GM21737 (cell line): ENCODE measurements around the gene DNAL4.
"Not testable (repeated sequence)": the region's sequence is repeated elsewhere in the genome, so short reads cannot be mapped to it uniquely, and the experiment has no call there.

Source experiments
- ATAC-seq: cut with Tn5 transposase; IDR thresholded peaks from one replicate; pipeline ENCODE4 v1.9.1; 2021; ENCODE audit warnings: mild to moderate bottlenecking, moderate library complexity; ENCODE audit not compliant: unreplicated experiment

DNAL4 gene

DNA sequence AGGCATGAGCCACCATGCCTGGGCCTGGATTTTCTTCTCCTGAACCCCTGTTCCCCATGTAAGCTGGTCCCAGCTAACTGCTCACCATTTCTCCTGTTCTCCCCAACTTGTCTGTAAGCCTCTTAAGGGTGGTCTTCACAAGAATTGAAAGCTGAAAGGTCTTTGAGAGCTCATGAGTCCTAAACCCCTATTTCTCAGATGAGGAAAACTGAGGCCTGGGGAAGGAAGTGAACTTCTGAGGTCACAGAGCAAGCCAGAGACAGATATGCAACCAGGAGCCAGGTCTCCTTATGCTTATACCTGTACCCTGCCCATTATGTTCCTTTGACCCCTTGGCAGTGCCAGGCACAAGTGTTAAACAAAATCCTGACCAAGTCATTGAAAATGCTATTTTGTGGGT is 33.6 kb upstream of the DNAL4 start:
- ATAC-seq, result no peak

DNA sequence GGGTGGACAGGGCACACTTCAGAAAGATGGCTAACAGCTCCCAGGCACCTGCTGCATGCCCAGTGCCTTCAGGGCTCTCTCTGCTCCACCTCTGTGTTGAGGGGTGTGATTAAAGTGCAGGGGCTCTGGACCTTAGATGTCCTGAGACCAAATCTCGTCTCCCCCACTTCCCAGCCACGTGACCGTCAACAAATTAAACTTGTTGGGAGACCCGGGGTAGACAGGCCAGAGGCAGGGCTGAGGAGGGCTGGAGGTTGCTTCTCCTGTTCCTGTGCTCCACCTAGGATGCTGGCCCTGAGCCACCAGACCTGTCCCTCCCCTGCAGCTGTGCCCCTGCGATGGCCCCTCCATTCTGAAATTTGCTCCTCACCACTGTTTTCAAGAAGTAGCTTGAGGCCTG is 32.9 kb upstream of the DNAL4 start:
- no peak for ATAC-seq

DNA sequence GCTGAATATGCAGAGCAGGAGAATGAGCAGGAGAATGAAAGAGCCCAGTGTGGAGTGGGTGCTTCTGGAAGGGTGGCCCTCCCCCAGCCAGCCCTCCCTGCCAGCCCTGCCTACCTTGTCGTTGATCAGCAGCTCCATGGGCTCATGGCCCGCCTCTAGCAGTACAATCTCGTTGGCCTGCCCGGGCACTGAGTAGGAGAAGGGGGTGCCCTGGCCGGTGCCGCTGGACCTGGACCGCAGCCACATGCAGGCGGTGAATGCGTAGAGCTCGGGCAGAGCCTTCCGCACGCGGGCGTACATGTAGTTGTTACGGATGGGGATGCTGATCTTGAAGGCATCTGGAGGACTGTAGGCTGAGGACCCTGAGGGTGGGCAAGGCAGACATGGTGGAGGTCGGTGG is 32.4 kb upstream of the DNAL4 start:
- ATAC-seq, result no peak

DNA sequence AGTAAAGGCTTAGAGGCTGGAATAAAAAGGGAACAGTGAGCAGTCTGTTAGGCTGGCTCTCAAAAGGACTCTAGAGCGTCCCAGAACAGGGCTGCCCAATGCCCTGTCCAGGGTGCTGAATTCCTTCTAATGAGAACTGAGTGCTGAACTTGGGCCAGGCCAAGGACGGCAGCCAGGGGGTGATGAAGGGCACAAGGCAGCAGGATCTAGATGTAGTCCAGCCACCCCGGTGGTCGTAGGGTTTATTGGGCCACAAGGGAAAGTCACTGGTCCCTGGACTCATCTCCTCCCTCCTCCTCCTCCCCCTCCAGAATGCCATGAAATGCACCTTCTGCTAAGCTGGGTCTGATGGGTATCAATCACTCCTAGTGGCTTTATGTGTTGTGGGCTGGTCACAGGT is 30.6 kb upstream of the DNAL4 start:
- ATAC-seq, result no peak

DNA sequence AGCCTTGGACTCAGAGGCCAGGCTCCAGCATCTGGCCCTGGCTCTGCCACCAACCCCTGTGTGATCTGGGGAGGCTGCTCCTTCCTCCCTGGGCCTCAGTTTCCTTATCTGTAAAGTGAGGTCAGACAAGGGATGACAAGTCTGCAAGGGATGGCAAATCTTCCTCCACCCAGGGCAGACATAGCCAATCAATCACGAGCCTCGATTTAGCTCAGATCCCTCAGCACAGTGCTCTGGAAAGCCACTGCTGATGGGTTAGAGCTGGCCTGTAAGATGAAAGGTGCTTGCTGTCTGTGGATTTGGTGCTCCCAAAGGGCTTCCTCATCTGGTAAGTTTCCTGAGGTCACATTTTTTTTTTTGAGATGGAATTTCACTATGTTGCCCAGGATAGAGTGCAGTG is 29.7 kb upstream of the DNAL4 start:
- no peak for ATAC-seq

DNA sequence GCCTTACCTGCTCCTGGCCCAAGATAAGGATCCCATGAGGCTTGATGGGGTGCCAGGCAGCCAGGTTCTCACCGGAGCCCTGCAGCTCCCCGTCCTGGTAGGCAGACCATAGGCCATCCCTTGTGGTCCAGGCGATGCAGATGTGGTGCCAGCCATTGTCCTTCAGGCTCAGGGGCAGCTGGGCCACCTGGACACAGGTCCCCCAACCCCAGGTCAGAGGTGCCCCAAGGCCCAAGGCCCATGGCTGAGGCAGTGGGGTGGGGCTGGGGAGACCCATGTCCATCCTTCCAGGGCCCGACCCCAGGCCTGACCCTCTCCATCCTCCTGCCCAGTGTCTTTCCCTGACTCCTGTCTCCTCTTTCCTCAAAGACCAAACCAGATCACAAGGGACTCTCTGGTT is 29.1 kb upstream of the DNAL4 start:
- ATAC-seq, result no peak

DNA sequence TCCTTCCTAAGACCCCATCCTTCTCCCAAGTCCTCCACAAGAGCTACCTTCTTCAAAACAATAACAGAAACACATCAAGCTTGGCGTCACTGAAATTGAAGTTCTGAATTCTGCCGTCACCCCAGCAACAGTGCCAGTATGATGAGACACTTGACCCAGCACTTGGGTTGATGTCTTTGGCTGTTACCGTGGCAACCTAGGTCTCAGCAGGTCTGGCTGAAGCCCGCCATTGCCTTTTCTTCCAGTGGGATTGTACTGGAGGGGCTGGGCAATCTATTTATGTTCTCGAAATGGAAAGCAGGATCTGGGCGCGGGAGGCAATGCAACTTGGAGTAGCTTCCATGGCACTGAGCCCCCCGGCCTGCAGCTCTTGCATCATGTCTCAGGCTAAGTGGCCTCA is 26.1 kb upstream of the DNAL4 start:
- ATAC-seq, result no peak

DNA sequence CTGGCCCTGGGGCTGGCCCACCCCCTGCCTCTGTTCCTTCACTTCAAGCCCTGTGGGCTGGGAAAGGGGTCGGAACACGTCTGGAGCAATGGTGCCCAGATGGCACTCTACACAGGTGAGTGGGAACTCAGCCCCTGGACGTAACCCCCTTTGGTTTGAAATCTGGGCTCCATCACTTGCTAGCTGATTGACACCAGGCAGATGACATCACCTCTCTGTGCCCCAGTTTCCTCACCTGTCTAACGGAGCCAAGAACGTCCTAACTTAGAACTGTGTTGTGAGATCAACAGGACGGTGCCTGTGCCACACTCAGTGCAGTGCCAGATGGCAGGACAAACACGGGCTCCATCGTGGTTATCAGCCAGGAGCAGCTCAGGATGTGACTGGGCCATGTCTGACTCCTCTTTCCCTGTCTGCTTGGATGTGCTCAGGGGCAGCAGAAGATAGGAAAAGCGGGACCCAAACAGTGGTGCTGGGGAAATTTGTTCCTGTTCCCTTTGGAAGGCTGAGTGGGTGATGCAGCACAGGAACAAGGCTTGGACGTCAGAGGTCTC is 25.5 kb upstream of the DNAL4 start:
- no peak for ATAC-seq

DNA sequence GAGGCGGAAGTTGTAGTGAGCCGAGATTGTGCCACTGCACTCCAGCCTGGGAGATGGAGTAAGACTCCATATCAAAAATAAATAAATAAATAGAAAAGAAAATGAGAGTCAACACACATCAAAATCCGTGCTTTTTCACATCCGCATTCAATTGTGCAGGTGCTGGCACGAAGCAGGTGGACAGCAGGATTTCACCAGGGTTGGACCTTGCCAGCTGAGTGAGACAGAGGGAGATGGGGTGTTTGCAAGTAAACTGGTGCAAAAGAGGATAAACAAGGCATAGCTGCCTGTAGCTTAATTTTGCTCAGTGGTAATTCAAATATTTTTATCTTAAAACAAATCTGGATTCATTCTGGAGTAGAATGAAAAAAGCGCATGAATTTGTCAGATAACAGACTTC is 23.3 kb upstream of the DNAL4 start:
- no peak for ATAC-seq

DNA sequence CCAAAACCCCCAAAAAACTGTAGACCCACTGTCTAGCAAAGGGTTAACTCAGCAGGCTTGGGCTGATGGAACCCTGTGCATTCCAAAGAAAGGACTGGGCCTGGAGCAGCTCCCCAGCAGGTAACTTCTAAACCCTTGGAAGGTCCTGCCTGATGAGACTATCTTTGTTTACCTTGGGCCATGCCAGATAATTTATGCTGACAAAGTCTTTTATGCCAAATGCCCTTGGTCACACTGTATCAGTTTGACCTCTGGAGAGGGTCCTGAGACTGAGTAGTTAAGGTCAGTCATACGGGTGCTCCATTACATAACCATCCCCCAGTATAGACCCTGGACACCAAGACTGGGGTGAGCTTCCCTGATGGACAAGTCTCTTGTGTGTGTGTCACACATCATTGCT is 21.9 kb upstream of the DNAL4 start:
- no peak for ATAC-seq

DNA sequence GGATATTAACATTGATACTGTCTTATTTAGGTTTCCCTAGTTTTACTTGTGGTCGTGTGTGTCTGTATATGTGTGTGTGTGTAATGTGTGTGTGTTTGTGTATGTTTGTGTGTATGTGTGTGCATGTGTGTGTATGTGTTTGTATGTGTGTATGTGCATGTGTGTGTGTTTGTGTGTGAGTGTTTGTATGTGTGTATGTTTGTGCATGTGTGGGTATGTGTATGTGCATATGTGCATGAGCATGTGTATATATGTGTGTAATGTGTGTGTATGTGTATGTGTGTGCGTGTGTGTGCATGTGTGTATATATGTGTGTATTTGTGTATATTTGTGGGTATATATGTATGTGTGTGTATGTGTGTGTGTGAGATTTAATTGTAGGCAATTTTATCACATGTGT is 17.3 kb upstream of the DNAL4 start:
- ATAC-seq, result no peak

DNA sequence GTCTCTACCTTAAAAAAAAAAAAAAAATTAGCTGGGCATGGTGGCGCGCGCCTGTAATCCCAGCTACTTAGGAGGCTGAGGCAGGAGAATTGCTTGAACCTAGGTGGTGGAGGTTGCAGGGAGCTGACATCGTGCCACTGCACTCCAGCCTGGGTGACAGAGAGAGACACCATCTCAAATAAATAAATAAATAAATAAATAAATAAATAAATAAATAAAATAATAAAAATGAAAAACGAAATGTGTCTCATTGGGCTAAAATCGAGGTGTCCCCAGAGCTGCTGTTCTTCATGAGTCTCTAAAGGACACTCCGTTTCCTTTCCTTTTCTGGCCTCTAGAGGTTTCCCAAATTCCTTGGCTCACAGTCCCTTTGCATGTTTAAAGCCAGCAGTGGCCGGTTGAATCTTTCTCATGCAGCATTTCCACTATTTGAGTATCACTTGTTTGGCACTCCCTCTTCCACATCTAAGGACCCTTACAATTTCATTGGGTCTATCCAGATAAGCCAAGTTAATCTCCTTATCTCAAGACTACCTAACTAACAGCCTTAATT is 11.2 kb upstream of the DNAL4 start:
- not testable (repeated sequence) for ATAC-seq

DNA sequence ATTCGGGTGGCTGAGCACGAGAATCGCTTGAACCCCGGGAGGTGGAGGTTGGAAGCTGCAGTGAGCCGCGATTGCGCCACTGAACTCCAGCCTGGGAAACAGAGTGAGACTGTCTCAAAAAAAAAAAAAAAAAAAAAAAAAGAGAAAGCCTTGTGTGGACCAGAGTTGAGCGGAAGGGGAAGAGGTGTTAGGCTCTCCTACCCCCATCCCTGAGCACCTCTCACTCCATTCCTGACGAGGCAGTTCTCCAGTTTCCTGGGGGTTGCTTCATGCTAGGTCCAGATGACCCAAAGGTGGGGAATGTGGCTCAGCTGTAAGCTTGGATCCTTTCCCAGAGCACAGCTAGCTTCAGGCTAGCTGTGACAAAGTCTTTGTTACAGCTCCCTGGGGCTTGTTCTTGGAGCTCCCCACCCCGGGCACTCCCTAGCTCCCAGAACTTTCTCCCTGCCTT is 8.8 kb upstream of the DNAL4 start:
- no peak for ATAC-seq

DNA sequence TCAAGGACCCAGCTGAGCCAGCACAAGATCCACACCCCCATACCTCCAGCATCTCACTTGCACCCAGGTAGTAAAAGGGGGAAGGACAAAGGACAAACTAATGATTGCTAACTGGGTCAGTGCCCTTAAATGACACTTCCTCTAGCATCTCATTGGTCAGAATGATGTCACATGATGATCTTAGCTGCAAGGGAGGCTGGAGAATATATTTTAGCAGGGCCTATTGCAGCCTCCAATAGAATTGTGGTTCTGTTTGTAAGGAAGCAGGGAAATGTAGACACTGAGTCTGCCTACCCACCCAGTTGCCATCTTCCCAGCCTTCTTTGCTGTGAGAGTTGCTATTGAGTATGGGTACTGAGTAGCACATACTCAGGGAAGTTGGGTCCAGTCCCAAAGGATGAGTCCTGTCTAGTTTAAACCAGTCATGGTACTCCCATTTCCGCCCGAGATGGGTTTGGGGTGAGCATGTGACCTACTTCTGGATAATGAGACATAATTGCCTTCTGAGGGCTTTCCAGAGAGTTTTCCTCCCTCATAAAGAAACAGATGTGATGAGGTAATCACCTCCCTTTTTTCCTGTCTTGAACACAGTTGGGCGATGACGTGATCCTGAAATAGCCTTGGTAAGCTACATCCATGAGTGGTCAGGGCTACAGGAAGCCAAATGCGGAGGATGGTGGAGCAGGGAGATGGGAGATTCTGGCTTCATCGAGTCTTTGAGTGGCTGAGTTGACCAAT is 5.5 kb upstream of the DNAL4 start:
- no peak for ATAC-seq

DNA sequence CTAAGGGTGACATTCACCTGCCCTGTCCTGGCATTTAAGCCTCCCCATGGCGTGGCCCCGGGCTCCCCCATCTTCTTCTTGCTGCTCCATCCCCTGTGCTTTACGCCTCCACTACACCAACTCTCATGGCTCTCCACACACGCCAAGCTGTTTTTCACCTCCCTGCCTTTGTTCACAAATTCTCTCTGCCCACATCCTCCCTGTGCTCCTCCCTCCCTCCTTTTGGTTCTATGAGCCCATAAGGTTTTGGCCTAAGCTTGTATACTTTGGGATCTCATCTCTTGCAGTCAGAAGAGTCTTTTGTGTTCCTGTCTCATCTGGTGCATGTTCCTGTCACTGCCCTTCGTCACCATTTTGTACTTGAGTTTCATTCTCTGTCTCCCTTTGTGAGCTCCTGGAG is 4.6 kb upstream of the DNAL4 start:
- ATAC-seq, result no peak

DNA sequence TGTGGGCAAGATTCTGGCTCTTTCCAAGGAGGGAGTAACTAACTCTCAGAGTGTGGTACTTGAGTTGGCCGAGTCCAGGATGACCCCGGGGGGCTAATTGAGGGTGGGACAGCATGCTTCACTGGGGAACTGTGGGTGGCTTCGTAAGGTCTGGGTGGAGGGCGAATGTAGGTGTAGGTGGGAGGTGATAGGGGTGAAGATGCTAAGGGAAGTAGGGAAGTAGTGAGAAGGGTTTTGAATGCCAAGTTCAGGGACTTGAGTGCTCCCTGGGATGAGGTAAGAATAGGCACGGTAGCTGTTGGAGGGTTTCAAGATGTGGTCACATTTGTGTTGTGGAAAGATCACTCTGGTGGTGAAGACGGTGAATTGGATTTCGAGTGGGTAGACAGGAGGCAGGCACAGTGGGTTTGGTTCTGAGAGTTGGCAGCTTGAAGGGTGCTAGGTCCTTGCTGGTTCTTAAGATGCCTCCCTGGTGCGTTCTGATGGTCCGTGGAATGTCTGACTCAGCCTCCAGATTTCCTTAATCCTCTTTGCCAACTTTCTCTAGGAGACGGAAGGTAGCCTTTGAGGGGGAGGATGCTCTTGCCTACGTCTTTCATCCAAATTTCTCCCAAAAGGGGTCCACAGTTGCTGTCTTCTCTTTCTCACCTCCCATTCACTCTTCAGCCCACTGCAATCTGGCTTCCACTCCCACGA is 2.5 kb upstream of the DNAL4 start:
- no peak for ATAC-seq

DNA sequence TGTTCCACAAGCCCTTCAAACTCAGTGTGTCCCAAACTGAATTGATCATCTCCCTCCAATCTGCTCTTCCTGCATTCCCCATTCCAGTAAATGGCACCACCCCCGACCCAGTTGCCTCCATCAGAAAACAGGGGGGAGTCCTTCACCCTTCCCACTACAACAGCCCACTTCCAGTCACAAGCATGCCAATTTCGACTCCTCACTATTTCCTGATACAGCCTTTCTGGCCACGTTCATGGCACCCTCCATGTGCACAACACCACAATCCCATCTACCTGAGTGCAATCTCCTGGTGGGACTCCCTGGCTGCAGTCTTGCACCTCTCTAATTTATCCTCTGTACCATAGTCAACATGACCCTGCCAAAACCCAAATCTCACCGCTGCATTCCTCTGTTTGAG is 1.6 kb upstream of the DNAL4 start:
- ATAC-seq, result no peak

DNA sequence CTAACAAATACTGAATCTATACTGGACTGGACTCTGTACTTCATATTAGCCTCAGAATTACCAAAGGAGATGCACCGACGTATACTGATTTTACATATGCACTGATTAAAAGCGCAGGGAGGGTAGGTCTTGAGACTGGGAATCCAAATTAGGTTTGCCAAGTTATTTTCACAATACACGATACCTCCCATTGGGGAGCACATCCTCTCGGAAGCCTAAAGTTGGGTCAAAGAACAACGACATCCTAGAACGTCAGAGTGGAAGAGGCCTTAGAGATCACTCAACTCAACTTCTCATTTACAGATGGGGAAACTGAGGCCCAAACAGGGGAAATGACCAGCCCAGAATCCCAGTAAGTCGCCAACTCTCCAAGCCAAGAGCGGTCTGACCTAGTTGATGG is 626 bp downstream of the DNAL4 start:
- no peak for ATAC-seq

DNA sequence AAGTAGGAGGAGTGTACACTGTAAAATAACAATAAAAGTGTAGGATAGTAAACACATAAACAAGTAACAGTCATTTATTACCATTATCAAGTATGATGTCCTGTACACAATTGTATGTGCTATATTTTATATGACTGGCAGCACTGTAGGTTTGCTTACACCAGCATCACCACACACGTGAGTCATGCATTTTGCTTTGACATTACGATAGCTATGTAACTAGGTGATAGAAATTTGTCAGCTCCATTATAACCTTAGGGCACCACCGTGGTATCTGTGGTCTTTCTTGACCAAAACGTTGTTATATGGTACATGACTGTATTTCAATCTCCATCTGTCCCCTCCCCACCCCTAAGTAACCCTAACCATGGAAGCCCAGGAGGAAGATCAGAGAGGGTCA is 1.1 kb downstream of the DNAL4 start:
- ATAC-seq, result no peak

DNA sequence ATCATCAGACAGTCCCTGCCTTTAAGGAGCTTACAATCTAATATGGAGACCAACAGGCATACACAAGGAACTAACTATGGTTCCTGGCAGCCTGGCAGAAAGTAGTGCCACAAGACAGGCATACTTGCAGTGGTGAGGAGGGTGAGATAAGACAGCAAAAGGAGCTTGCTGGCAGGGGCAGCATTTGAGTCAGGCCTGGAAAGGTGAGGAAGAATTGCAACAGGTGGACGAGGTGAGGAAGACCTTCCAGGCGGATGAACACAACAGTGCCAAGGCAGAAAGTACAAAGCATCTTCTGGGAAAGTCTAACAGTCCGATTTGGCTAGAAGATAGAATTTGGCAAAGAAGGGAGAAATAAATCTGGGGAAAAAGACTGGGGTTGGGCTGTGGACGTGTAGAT is 4.3 kb downstream of the DNAL4 start:
- no peak for ATAC-seq

DNA sequence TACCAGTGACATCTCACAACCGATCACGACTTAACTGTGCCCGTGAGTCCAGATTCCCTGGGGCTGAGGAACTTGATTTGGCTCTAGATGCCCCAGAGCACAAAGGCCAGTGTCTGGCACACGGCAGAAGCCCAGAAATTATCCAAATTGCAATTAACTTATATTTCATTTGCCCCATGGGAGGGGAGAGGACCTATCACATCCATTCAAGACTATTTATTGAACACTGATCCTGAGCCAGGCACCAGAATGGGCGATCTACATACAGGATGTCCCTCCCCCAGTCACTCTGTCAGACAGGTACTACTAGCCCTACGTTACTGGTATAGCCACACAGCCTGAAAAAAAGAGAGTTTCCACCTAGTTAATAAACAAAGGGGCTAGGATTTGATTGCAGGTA is 5.1 kb downstream of the DNAL4 start:
- ATAC-seq, result no peak
